ENCODE measurements around the gene SNCG.
"Not testable (repeated sequence)": the region's sequence is repeated elsewhere in the genome, so short reads cannot be mapped to it uniquely, and the experiment has no call there.

Gene SNCG

DNA sequence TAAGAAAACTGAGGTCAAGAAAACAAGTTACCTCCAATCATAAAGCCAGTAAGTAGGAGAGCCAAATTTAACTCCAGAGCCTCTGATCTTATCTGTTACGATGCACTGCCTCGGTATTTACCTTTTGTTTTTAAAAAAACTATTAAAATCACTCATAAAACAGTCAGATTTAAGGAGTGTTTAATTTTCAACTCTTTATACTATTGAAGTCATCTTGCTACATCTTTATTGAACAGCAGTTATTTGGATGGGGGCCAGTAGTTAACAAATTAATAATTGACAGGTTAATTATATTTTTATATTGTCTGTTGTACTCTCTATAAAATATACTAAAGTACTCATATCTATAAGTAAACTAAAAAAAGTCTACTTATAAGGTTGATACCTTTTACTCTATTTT is 34.5 kb downstream of the SNCG start:
- H3K27me3 ChIP-seq (ENCODE audit: insufficient read depth, low read length), result no peaks in the 10 kb centered on the region
- no peaks in the 10 kb centered on the region for H3K36me3 ChIP-seq (ENCODE audit: insufficient read depth, low read depth, low read length)
- H3K4me1 ChIP-seq (ENCODE audit: insufficient read depth, low read length), result no peaks in the 10 kb centered on the region
- no peak overlapping the region for H3K9ac ChIP-seq (ENCODE audit: low read depth, low read length)
- no peak overlapping the region for H3K4me3 ChIP-seq (ENCODE audit: low read length)
- H3K9me3 ChIP-seq (ENCODE audit: insufficient read depth, low read depth, low read length), result no peaks in the 10 kb centered on the region
- no peak overlapping the region for H3K27ac ChIP-seq (ENCODE audit: low read length)

DNA sequence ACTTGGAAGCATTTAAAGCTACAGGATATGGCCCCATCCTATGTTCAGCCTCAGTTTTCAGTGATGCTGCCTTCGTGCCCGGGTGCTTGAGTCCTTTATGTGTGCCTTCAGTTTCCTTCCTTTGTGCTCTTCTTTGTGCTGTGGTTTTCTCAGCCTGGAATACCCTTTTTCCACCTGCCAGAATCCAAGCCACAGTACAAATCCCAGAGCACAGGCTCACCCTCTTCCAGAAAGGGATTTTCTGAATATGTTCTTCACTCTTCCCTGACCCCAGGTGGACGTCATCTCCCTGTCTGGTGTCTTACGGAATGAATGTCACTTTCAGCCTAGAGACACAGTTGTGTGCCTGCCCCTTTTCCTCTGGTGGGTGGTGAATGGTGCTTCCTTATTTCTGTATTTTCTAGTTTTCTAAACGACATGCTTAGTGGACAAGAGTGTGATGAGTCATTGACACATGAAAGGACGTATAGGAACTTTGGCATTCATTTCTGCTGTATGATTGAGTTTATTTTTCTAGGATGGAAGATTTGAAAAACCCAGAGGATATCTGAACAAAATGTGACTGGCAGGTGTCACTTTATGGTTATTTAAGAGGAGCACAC is 41.5 kb downstream of the SNCG start:
- H3K9ac ChIP-seq (ENCODE audit: low read depth, low read length); H3K27me3 ChIP-seq (ENCODE audit: insufficient read depth, low read length); H3K36me3 ChIP-seq (ENCODE audit: insufficient read depth, low read depth, low read length); H3K4me1 ChIP-seq (ENCODE audit: insufficient read depth, low read length); H3K4me3 ChIP-seq (ENCODE audit: low read length); H3K9me3 ChIP-seq (ENCODE audit: insufficient read depth, low read depth, low read length); H3K27ac ChIP-seq (ENCODE audit: low read length): not testable (repeated sequence)

DNA sequence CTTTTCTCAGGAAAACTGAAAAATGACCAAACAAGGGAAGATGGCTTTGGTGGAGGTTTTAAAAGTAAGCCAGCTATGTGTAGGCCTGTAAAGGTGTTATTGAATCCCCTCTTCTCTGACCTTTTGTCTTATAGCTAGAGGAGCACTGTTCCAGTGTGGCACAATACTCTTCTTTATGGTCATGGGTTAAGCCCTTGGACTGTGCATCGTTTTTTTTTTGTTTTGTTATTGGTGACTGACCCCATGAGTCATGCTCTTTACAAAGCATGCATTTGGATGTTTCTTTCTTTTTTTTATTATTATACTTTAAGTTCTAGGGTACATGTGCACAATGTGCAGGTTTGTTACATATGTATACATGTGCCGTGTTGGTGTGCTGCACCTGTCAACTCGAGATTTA is 42.1 kb downstream of the SNCG start:
- Histone ChIP-seq H3K9me3 (ENCODE audit: insufficient read depth, low read depth, low read length) (no peaks in the 10 kb centered on the region), H3K27me3 (ENCODE audit: insufficient read depth, low read length) (no peaks in the 10 kb centered on the region), H3K4me3 (ENCODE audit: low read length) (no peak overlapping the region), H3K9ac (ENCODE audit: low read depth, low read length) (no peak overlapping the region), H3K36me3 (ENCODE audit: insufficient read depth, low read depth, low read length) (no peaks in the 10 kb centered on the region), H3K4me1 (ENCODE audit: insufficient read depth, low read length) (no peaks in the 10 kb centered on the region), H3K27ac (ENCODE audit: low read length) (no peak overlapping the region)

DNA sequence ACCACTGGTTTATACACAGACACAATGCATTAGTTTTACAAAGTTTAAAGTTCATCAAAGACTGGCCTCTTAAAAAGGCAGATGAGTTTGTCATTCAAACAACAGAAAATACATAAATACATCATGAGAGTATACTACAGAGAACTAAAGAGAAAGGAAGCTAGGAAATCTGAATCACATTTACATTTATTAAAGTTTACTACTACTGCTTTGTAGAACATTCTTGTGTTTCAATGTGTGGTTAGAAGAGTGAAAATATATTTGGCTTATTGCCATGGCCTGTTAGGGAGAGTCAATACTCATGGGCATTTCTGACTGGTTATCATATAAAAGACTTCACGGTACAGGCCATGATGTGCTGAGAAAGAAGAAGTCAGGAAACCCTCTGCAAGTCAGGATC is 48.7 kb downstream of the SNCG start:
- not testable (repeated sequence) for H3K9me3 ChIP-seq (ENCODE audit: insufficient read depth, low read depth, low read length); H3K4me3 ChIP-seq (ENCODE audit: low read length); H3K27ac ChIP-seq (ENCODE audit: low read length); H3K27me3 ChIP-seq (ENCODE audit: insufficient read depth, low read length); H3K36me3 ChIP-seq (ENCODE audit: insufficient read depth, low read depth, low read length); H3K9ac ChIP-seq (ENCODE audit: low read depth, low read length); H3K4me1 ChIP-seq (ENCODE audit: insufficient read depth, low read length)

DNA sequence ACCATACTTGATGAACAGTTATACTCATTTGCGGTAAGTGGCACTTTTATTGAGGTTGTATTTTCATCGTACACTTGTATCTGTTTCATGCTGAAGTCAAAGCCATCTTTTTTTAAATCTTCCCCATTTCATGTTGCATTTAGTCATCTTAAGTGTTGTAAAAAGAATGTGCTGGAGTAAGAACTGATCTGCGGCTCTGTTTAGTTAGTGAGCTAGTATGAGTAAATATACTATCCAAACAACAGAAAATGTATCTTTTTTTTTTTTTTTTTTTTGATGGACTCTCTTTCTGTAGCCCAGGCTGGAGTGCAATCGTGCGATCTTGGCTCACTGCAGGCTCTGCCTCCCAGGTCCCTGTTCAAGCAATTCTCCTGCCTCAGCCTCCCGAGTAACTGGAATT is 49.3 kb downstream of the SNCG start:
- not testable (repeated sequence) for H3K4me1 ChIP-seq (ENCODE audit: insufficient read depth, low read length); H3K9ac ChIP-seq (ENCODE audit: low read depth, low read length); H3K4me3 ChIP-seq (ENCODE audit: low read length); H3K27ac ChIP-seq (ENCODE audit: low read length); H3K27me3 ChIP-seq (ENCODE audit: insufficient read depth, low read length); H3K36me3 ChIP-seq (ENCODE audit: insufficient read depth, low read depth, low read length); H3K9me3 ChIP-seq (ENCODE audit: insufficient read depth, low read depth, low read length)

DNA sequence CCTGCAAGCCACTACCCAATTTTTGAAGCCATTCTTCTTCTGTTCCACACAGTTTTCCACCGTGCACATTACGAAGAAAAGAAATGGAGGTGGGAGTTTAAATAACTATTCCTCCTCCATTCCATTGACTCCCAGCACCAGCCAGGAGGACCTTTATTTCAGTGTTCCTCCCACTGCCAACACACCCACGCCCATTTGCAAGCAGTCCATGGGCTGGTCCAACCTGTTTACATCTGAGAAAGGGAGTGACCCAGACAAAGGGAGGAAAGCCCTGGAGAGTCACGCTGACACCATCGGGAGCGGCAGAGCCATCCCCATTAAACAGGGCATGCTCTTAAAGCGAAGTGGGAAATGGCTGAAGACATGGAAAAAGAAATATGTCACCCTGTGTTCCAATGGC is 49.9 kb downstream of the SNCG start:
- not testable (repeated sequence) for H3K27ac ChIP-seq (ENCODE audit: low read length); H3K27me3 ChIP-seq (ENCODE audit: insufficient read depth, low read length); H3K9ac ChIP-seq (ENCODE audit: low read depth, low read length); H3K9me3 ChIP-seq (ENCODE audit: insufficient read depth, low read depth, low read length); H3K36me3 ChIP-seq (ENCODE audit: insufficient read depth, low read depth, low read length); H3K4me1 ChIP-seq (ENCODE audit: insufficient read depth, low read length); H3K4me3 ChIP-seq (ENCODE audit: low read length)

DNA sequence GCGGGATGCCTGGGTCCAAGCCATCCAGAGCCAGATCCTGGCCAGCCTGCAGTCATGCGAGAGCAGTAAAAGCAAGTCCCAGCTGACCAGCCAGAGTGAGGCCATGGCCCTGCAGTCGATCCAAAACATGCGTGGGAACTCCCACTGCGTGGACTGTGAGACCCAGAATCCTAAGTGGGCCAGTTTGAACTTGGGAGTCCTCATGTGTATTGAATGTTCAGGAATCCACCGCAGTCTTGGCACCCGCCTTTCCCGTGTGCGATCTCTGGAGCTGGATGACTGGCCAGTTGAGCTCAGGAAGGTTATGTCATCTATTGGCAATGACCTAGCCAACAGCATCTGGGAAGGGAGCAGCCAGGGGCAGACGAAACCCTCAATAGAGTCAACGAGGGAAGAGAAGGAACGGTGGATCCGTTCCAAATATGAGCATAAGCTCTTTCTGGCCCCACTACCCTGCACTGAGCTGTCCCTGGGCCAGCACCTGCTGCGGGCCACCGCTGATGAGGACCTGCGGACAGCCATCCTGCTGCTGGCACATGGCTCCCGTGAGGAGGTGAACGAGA is 50.8 kb downstream of the SNCG start:
- H3K27ac ChIP-seq (ENCODE audit: low read length); H3K4me3 ChIP-seq (ENCODE audit: low read length); H3K27me3 ChIP-seq (ENCODE audit: insufficient read depth, low read length); H3K9ac ChIP-seq (ENCODE audit: low read depth, low read length); H3K36me3 ChIP-seq (ENCODE audit: insufficient read depth, low read depth, low read length); H3K9me3 ChIP-seq (ENCODE audit: insufficient read depth, low read depth, low read length); H3K4me1 ChIP-seq (ENCODE audit: insufficient read depth, low read length): not testable (repeated sequence)
